Measurements from ENCODE around the gene KRT1. TPM values are rescaled to one million over a fixed set of nuclear protein-coding genes. Genes with fewer than 3 reads are reported as not detected.
"Not testable (repeated sequence)": the region's sequence is repeated elsewhere in the genome, so short reads cannot be mapped to it uniquely, and the experiment has no call there.

The KRT1 gene
- not detected for total RNA-seq

GRCh38 chr12:52680363-52680762 lies at the start of gene KRT1:
TSS of gene KRT1 (minus strand) at chr12:52680407. CDS start at chr12:52680348, 59 bp downstream.
- DNase-seq (ENCODE audit: low spot score) (no peak), ATAC-seq (no peak)

DNA sequence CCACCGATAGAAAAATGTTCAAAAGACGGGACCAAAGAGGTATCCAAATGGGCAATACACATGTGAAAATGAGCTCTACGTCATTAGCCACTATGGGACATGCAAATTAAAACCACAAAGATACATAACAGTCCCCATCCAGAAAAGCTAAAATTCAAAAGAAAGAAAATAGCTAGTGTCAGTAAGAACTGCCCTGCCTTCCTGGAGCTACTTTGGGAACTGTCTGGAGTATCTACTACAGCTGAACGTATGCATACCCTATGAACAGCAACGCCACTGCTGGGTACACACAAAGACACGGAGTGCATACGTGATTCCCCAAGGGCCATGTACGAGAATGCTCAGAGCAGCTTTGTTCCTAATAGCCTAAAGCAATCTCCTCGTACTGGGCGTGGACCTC lies 48.9 kb upstream of the KRT1 start:
- ATAC-seq (no peak), DNase-seq (ENCODE audit: low spot score) (no peak)

DNA sequence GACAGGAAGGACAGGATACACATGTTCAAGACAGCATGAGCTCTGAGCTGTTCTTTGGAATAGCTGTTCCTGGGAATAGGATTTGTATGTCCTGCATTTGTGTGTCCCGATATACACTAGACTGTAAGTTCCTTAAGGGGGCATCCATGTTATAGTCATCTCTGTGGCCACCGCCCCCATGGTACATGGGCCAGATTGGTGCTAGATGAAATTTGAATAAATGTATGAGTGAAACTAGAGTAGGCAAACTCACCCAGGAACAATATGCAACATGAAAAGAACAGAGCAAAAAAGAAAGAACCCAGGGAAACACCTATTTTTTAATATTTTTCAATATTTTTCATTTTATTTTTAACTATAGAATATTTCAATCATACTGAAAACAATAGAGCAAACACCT lies 48.2 kb upstream of the KRT1 start:
- no peak for DNase-seq (ENCODE audit: low spot score)
- ATAC-seq: no peak

GRCh38 chr12:52727037-52727436 lies 46.8 kb upstream of the KRT1 start:
- no peak for DNase-seq (ENCODE audit: low spot score)
- no peak for ATAC-seq

GRCh38 chr12:52726451-52726850 lies 46.2 kb upstream of the KRT1 start:
- DNase-seq (ENCODE audit: low spot score) (no peak), ATAC-seq (no peak)

DNA sequence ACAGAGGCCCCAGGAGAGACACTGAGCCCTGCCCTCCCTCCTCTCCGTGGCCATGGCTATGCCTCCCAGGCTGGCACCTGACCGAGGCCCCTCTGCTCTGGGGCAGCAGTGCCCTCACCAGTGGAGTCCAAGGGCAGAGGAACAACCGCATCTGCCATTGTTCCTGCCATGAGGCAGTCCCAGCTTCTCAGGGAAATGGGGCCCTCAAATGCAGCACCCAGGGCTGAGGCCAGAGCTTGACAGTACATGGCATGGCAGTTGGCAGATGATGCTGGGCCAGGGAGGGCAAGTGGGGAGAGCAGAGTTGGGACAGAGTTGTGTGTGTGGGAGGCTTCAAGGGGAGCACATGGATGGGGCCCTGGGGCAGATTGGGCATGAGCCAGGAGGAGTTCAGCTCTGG lies 44.2 kb upstream of the KRT1 start:
- ATAC-seq: no peak
- DNase-seq (ENCODE audit: low spot score): no peak

- ATAC-seq (no peak), DNase-seq (ENCODE audit: low spot score) (no peak)
Observed at GRCh38 chr12:52722680-52723079, 42.5 kb upstream of the KRT1 start.

DNA sequence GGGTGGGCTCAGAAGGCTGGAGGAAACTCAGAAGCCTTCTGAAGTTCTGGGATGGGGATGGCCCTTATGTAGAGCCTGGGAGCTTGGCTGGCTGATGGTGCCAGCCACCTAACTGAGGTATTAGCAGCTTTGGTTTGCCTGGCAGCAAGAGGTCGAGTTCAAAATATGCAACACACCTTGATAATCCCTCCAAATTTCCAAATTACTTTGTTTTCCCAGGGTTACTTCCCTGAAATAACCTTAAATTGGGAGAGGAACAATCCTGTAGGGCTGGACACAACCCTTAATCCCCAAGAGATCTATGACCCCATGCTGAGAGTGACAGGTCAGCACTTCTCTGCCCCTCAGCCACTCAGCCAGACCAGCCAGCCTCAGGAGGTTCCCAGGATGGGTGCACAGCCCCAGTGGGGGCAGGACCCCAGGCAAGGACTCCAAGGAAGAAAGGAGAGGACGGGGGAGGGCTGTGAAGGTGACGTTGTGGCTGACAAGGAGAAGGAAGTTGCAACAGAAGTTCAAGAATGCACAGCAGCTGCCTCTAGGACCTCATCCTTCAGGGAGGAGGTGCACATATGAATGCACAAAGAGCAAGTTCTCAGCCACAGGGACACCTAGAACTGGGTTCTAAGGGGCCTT lies 41.7 kb upstream of the KRT1 start:
- no peak for ATAC-seq
- no peak for DNase-seq (ENCODE audit: low spot score)

GRCh38 chr12:52720365-52720886 lies 40.2 kb upstream of the KRT1 start:
- ATAC-seq (no peak), DNase-seq (ENCODE audit: low spot score) (no peak)

- DNase-seq (ENCODE audit: low spot score): no peak
Observed at GRCh38 chr12:52716061-52716460, 35.9 kb upstream of the KRT1 start.

GRCh38 chr12:52715416-52715815 lies 35.2 kb upstream of the KRT1 start:
- ATAC-seq: no peak
- no peak for DNase-seq (ENCODE audit: low spot score)

More at GRCh38 chr12:52716061-52716460, 35.9 kb upstream of the KRT1 start:
- ATAC-seq: no peak

GRCh38 chr12:52714887-52715281 lies 34.7 kb upstream of the KRT1 start:
- DNase-seq (ENCODE audit: low spot score): no peak
- ATAC-seq: no peak

- ATAC-seq (no peak), DNase-seq (ENCODE audit: low spot score) (no peak)
Observed at GRCh38 chr12:52713960-52714886, 34.0 kb upstream of the KRT1 start.

GRCh38 chr12:52712122-52712521 lies 31.9 kb upstream of the KRT1 start:
- DNase-seq (ENCODE audit: low spot score); ATAC-seq: not testable (repeated sequence)

DNA sequence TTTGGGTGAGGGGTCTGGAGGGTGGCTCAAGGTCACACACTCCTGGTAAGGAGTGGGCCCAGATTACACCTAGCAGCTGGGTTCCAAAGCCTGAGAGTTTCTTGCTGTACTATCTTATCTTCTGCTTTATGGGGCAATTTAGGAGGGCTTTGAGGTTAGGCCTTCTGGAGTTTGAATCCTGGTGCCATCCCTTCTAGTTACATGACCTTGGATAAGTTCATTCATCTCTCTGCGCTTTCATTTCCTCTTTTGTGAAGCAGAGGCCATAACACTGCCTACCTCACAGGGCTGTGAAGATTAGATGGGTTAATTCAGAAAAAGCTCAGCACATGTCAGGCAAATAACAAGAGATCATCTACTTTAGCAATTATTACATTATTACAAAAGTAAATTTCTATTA lies 30.5 kb upstream of the KRT1 start:
- ATAC-seq: no peak
- no peak for DNase-seq (ENCODE audit: low spot score)

GRCh38 chr12:52708010-52708409 lies 27.8 kb upstream of the KRT1 start:
- no peak for DNase-seq (ENCODE audit: low spot score)
- no peak for ATAC-seq

DNA sequence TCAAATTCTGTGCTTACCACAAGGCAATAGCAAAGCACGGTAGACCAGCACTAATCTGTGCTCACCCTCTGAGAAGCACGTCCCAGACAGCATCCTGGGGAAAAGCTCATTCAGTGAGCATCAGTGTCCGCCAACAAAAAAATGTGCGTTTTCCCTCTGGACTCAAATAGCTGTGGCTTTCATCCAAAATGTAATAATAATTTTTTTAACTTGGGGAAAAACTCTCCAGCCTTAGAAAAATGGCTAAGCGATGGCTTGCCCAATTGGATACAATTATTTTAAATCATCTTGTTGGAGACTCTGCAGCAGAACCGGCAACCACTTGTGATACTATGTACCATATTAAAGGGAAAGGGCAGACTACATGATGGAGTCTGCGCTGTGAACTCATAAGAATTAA lies 24.3 kb upstream of the KRT1 start:
- DNase-seq (ENCODE audit: low spot score) (no peak), ATAC-seq (no peak)

GRCh38 chr12:52703878-52704277 lies 23.7 kb upstream of the KRT1 start:
- DNase-seq (ENCODE audit: low spot score) (no peak), ATAC-seq (no peak)

GRCh38 chr12:52703424-52703823 lies 23.2 kb upstream of the KRT1 start, which contains the start of gene KRT77:
TSS of gene KRT77 (minus strand) at chr12:52703524. CDS start at chr12:52703434, 90 bp downstream.
- ATAC-seq (no peak), DNase-seq (ENCODE audit: low spot score) (no peak)

DNA sequence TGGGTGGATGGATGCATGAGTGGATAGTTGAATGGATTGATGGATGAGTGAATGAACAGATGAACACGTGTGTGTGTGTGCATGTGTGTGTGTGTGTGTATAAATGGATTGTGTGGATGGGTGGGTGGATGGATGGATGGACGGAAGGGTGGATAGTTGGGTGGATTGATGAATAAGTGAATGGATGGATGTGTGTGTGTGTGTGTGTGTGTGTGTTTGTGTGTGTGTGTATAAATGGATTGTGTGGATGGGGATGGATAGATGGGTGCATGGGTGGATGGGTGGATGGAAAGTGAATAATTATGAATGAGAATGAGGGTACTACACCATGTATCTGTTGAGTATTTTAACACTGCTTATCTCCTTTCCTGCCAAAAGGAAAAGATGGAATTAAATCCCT lies 22.1 kb upstream of the KRT1 start:
- DNase-seq (ENCODE audit: low spot score) (no peak), ATAC-seq (no peak)

- no peak for ATAC-seq
- DNase-seq (ENCODE audit: low spot score): no peak
Observed at GRCh38 chr12:52701281-52701680, 21.1 kb upstream of the KRT1 start.

- no peak for DNase-seq (ENCODE audit: low spot score)
- ATAC-seq: no peak
Observed at GRCh38 chr12:52699960-52700359, 19.8 kb upstream of the KRT1 start.

All from left lobe of liver (tissue), 2 donors.